HG03520 (cell line): Measurements from ENCODE around the gene SHROOM4.

Experiments
- ATAC-seq: cut with Tn5 transposase; IDR thresholded peaks from one replicate; pipeline ENCODE4 v1.9.1; 2021; ENCODE audit warnings: mild to moderate bottlenecking, moderate library complexity; ENCODE audit not compliant: unreplicated experiment

Gene SHROOM4

GRCh38 chrX:50813843-50814661 lies at the start of gene SHROOM4:
TSS of gene SHROOM4 (minus strand) at chrX:50814194. CDS start at chrX:50814018, 176 bp downstream.
- no peak for ATAC-seq

GRCh38 chrX:50863471-50863870 lies 49.5 kb upstream of the SHROOM4 start:
- no peak for ATAC-seq

- no peak for ATAC-seq
These were observed 46.5 kb upstream of the SHROOM4 start for GRCh38 chrX:50860518-50860917.

GRCh38 chrX:50858548-50858947 lies 44.6 kb upstream of the SHROOM4 start:
- ATAC-seq: no peak

GRCh38 chrX:50853399-50853798 lies 39.4 kb upstream of the SHROOM4 start:
- no peak for ATAC-seq

GRCh38 chrX:50852524-50852923 lies 38.5 kb upstream of the SHROOM4 start:
- no peak for ATAC-seq

- ATAC-seq: no peak
These were observed 28.2 kb upstream of the SHROOM4 start for GRCh38 chrX:50842221-50842620.

GRCh38 chrX:50839730-50840129 lies 25.7 kb upstream of the SHROOM4 start:
- no peak for ATAC-seq

GRCh38 chrX:50838820-50839600 lies 25.0 kb upstream of the SHROOM4 start:
- no peak for ATAC-seq

- no peak for ATAC-seq
These were observed 14.0 kb upstream of the SHROOM4 start for GRCh38 chrX:50827996-50828395.

GRCh38 chrX:50825825-50826224 lies 11.8 kb upstream of the SHROOM4 start:
- no peak for ATAC-seq

- no peak for ATAC-seq
These were observed 5.0 kb upstream of the SHROOM4 start for GRCh38 chrX:50818986-50819385.

- ATAC-seq: no peak
These were observed 1.1 kb upstream of the SHROOM4 start for GRCh38 chrX:50815120-50815519.

- no peak for ATAC-seq
These were observed 707 bp upstream of the SHROOM4 start for GRCh38 chrX:50814701-50815100.

- no peak for ATAC-seq
These were observed 775 bp downstream of the SHROOM4 start for GRCh38 chrX:50812995-50813842.

GRCh38 chrX:50805276-50805675 lies 8.7 kb downstream of the SHROOM4 start:
- no peak for ATAC-seq

- ATAC-seq: no peak
These were observed 12.9 kb downstream of the SHROOM4 start for GRCh38 chrX:50801135-50801534.

GRCh38 chrX:50799531-50799961 lies 14.4 kb downstream of the SHROOM4 start:
- no peak for ATAC-seq

GRCh38 chrX:50798783-50799182 lies 15.2 kb downstream of the SHROOM4 start:
- ATAC-seq: no peak

- ATAC-seq: no peak
These were observed 26.9 kb downstream of the SHROOM4 start for GRCh38 chrX:50787099-50787498.

GRCh38 chrX:50780144-50780543 lies 33.9 kb downstream of the SHROOM4 start:
- no peak for ATAC-seq
